BJ (cell line): ENCODE data around the gene HPCAL1. TPM values are rescaled to one million over a fixed set of nuclear protein-coding genes. Genes with fewer than 3 reads are reported as not detected.
"Not testable (repeated sequence)": the region's sequence is repeated elsewhere in the genome, so short reads cannot be mapped to it uniquely, and the experiment has no call there.

Experiments used
- CTCF ChIA-PET: fragments of 350-600 bp; formaldehyde crosslinking; extraction: SDS; loops from one replicate; lab custom pipeline; 2021; ENCODE audit warnings: antibody characterized with exemption, inconsistent platforms; lab: Yijun Ruan, JAX
- POLR2A ChIA-PET: fragments of 300-600 bp; sonication (Branson Sonifier 250); formaldehyde crosslinking; extraction: SDS; loops from one replicate; lab custom pipeline; 2021; ENCODE audit warnings: antibody characterized with exemption; lab: Charles Lee
- DNase-seq: peaks from one replicate; pipeline ENCODE4 v3.0.0-alpha.2; 2011; ENCODE audit warnings: low read depth
- H3K27me3 ChIP-seq: 2 replicates; pipeline ENCODE4 v1.6.0; 2011; ENCODE audit warnings: low read length; ENCODE audit not compliant: control insufficient read depth, insufficient read depth
- H3K36me3 ChIP-seq: 2 replicates; pipeline ENCODE4 v1.5.1; 2011; ENCODE audit warnings: low read length; ENCODE audit not compliant: control insufficient read depth, insufficient read depth
- H3K4me3 ChIP-seq: 2 replicates; pipeline ENCODE4 v1.5.1; 2011; ENCODE audit warnings: low read depth, mild to moderate bottlenecking, control low read depth, low read length
- polyA plus RNA-seq: library from polyadenylated mRNA; depleted of rRNA; stranded (reverse); fragments of >200 nt; gene quantifications from 2 replicates; pipeline ENCODE4 v1.2.3, GENCODE V29; 2011
- TF ChIP-seq, protein P1 (sequence below): IDR thresholded peaks from 2 replicates; pipeline ENCODE4 v1.5.1; 2011; ENCODE audit warnings: low read depth, mild to moderate bottlenecking, control low read depth, inconsistent platforms, low read length, moderate library complexity; ENCODE audit not compliant: insufficient read depth

The HPCAL1 gene
- polyA plus RNA-seq, 1 experiment, result 17.6 TPM

DNA sequence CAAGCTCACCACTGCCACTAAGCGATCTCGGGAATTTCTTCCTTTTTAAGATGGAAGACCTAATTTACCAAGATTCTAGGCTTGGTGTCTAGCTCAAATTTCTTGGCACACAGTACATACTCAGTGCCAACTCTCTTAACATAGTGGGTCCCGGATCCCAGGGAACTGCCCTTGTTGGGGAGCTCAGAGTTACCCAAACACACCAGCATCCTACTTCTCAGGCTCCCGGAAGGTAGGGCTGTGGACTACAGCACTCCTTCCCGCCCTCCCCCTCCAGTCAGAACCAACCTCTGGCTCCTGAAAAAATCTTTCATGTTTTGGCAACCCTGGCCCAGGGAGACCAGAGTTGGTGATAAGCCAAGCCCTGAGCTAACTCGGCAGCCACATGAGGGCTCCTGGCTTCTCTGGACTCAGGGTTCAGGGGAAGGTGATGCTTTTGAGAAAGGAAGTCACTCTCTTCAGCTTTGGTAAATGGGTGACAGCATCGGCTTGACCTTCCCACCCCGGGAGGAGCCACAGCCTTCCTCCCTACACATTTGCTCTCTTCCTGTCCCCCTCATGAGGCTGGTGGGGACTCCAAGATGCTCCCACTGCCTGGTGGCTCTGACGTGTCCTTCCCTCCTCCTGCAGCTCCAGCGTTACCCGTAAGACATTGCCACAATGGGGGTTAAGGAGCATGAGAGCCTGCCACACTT, 136.6 kb downstream of the HPCAL1 start:
- POLR2A ChIA-PET, result no interaction called here
- no peak overlapping the region for H3K4me3 ChIP-seq
- TF ChIP-seq, protein P1, sequence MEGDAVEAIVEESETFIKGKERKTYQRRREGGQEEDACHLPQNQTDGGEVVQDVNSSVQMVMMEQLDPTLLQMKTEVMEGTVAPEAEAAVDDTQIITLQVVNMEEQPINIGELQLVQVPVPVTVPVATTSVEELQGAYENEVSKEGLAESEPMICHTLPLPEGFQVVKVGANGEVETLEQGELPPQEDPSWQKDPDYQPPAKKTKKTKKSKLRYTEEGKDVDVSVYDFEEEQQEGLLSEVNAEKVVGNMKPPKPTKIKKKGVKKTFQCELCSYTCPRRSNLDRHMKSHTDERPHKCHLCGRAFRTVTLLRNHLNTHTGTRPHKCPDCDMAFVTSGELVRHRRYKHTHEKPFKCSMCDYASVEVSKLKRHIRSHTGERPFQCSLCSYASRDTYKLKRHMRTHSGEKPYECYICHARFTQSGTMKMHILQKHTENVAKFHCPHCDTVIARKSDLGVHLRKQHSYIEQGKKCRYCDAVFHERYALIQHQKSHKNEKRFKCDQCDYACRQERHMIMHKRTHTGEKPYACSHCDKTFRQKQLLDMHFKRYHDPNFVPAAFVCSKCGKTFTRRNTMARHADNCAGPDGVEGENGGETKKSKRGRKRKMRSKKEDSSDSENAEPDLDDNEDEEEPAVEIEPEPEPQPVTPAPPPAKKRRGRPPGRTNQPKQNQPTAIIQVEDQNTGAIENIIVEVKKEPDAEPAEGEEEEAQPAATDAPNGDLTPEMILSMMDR, result no peak
- CTCF ChIA-PET, result interaction anchor here (0.6 to 10.9 kb wide), 11 partner anchors 14 to 369 kb away, joined by 3 to 192 read pairs (median 3); no protein-coding TSS in a partner anchor
- peaks cover 17% of the 10 kb centered on the region for H3K36me3 ChIP-seq
- H3K27me3 ChIP-seq, result no peaks in the 10 kb centered on the region
- DNase-seq, result no peak

DNA sequence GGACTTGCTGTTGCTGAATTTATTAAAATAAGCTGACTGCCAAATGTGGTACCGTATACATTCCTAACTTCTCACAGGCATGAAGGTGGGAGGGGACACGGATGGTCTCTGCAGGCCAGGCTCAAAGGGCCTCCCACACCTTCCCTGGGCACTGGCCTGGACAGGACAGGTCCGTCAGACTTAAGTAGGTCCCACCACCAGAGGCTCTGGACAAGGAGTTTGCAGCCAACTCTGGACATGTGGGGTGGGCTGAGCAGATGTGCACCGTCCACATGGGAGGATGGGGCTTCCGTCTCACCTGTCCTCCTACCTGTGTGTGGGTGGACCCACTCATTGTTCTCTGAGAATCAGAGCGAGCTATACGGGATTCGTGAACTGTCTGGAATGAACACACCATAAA, 137.3 kb downstream of the HPCAL1 start:
- Histone ChIP-seq H3K36me3 (peaks cover 18% of the 10 kb centered on the region), H3K27me3 (no peaks in the 10 kb centered on the region), H3K4me3 (no peak overlapping the region)
- no peak for DNase-seq
- ChIA-PET POLR2A (no interaction called here), CTCF (interaction anchor here (1.2 to 10.9 kb wide), 6 partner anchors 15 to 370 kb away, joined by 3 to 192 read pairs (median 6); no protein-coding TSS in a partner anchor)
- TF ChIP-seq, protein P1, result no peak

DNA sequence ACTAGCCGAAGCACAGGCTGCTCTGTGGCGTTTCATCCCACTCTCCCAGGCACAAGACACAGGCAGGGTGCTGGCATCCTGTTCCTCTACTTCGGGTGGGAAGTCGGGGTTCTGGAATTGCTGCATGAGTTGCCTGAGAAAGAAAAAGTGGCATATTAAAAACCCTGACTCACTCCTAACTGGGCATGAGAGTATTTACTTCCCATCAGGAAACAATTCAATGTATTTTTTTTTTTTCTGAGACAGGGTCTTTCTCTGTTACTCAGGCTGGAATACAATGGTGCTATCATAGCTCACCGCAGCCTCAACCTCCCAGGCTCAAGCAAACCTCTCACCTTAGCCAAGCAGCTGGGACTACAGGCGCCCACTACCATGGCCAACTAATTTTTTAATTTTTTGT, 138.0 kb downstream of the HPCAL1 start:
- TF ChIP-seq, protein P1, result no peak
- ChIA-PET POLR2A (no interaction called here), CTCF (interaction anchor here (3.3 kb wide), 1 partner anchor 219 kb away, joined by 10 read pairs; no protein-coding TSS in a partner anchor)
- Histone ChIP-seq H3K4me3 (no peak overlapping the region), H3K27me3 (no peaks in the 10 kb centered on the region), H3K36me3 (peaks cover 18% of the 10 kb centered on the region)
- no peak for DNase-seq

DNA sequence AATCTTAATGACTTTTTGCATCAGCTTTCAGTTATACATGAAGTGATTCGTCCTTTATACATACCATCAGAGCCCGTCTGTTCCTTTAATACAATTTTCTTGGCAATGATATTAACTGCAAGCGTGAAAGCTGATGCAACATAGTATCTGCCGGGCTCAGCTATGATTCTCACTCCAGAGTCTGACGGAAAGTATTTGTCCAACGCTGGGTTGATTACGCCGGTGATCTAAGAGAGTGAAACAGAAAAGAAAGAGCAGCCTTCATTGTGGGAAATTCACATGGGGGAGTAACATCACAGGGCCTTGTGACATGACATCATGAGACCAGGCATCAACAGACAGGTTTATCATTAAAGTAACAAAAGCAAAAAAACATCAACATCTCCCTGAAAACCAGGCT, 139.2 kb downstream of the HPCAL1 start:
- CTCF ChIA-PET, result no interaction called here
- Histone ChIP-seq H3K4me3 (no peak overlapping the region), H3K27me3 (no peaks in the 10 kb centered on the region), H3K36me3 (peaks cover 18% of the 10 kb centered on the region)
- DNase-seq, result no peak
- POLR2A ChIA-PET, result no interaction called here
- TF ChIP-seq, protein P1, result no peak

DNA sequence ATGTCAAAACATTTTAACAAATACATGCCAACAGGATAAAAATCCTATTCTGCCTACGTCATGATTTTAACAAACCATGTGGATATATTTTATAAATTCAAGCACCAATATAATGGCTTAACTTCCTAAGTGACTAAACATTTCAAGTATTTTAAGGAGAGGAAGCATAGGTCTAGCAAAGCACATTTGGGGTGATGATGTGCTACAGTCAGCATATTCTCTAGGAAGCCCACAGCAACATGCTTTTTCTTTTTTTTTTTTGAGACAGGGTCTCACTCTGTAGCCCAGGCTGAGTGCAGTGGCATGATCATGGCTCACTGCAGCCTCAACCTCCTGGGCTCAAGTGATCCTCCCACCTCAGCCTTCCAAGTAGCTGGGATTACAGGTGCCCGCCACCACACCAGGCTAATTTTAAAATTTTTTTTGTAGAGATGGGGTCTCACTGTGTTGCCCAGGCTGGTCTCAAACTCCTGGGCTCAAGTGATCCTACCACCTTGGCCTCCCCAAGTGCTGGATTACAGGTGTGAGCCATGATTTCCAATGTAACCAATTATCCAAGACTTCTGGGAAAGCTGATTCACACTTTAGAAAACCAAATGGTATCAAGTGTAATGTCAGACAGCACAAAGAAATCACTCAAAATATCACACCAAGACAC, 139.9 kb downstream of the HPCAL1 start:
- DNase-seq, H3K4me3 ChIP-seq, H3K27me3 ChIP-seq, POLR2A ChIA-PET: not testable (repeated sequence)
- CTCF ChIA-PET, result interaction anchor here (1.2 to 5.2 kb wide), 3 partner anchors 8 to 318 kb away, joined by 3 to 36 read pairs (median 4); no protein-coding TSS in a partner anchor
- peaks cover 18% of the 10 kb centered on the region for H3K36me3 ChIP-seq
